ENCODE data around the gene ACBD7. TPM values are rescaled to one million over a fixed set of nuclear protein-coding genes. Genes with fewer than 3 reads are reported as not detected.

Gene ACBD7
- 0.65 and 1.9 TPM in 2 replicates for total RNA-seq

DNA sequence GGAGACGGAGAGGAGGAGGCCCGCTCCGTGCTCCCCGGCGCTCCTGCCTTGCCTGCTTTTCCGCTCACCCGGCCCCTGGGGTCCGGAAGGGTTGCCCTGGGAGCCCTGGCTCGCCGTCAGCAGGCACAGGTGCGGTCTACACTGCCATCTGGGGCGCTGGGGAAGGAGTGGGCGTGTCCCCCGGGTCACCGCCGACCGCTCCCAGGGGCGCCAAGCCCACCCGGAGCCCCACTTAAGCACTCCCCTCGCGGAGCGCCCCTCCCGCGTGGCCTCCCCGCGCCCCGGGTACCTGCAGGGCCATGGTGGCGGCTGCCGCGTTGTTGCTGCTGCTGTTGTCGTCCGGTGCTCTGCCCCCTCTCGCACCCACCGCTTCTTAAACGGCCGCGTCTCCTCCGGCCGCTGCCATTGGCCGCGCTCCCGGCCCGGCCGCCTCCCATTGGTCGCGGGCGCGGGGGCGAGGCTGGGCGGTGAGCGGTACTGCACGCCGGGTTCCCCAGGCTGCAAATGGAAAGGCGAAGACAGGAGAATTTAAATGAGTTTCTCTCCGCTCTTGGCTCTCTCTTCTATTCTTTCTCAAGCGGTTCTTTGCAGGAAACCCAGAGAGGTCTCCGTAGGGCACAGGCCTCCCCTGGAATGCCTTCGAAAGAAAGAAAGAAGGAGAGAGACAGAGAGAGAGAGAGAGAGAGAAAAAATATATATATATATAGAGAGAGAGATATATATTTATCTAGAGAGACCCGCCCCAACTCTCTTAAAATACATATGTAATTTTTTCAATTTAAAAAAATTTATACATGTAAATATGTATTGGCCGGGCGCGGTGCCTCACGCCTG is at the start of gene ACBD7:
TSS of gene ACBD7 (minus strand) at position 349 of the 834 bp plus-strand sequence. CDS start at position 301, 48 bp downstream.

DNA sequence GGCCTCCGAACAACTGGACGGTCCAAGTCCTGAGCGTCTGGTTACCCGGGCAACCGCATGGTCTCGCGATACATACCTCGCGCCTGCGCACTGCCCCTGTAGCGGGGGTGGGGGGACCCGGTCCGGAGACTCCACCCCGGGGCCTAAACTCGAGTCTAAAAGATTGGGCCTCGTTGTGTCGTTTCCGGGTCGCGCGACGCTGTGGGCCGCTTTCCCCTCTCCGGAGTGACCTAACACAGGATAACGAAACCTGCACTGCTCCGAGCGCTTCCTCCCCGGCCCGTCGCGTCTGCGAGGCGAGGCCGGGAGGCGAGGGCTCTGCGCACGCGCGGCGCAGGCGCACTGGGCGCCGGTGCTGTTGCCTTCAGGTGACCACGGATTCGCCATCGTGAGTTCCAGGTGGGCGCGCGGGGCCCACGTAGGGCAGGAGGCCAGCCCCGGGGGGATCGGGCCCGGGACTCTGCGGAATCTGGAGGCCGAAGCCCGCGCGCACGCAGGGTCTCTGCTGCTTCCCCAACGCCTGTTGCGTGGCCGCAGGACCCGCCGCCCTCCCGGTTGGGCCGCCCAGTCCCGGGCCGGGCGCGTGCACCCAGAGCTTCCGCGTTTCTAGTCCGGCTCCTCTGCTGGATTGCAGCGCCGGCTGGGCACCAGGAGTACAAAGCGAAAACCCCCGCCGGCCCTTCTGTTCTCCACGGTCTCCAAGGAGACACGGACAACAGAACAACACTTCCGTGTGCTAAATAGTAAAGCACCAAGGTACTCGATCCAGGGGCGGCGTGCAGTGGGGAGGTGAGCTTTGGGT is 8.6 kb upstream of the ACBD7 start, which contains the start of gene RPP38:
TSS of gene RPP38 (plus strand) at position 345 of the 802 bp plus-strand sequence. CDS start 5,960 bp downstream, outside the sequence.

DNA sequence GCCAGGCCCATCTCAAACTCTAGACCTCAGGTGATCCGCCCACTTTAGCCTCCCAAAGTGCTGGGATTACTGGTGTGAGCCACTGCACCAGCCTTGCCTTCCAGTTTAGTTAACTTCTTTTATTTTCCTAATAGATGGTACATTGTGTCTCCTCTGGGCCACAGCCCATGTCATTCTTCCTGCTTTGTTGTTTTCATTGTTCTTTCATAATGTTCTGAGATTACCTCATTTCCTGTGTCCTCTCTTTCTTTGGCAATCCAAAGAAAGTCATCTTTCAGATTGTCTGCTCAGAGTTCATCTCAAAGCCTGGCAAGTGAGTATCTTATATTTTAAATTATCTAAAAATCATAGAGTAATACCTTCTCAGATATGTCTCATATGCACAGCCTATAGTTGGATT is 44.9 kb downstream of the ACBD7 start, which contains the start of gene OLAH:
TSS of gene OLAH (plus strand) at position 270 of the 400 bp plus-strand sequence. CDS start 3,346 bp downstream, outside the sequence.

Other genes starting within 250 kb of the ACBD7 start
- 14.4 and 21.3 TPM in 2 replicates for gene SUV39H2, start 209.9 kb downstream of the ACBD7 start, total RNA-seq
- gene DCLRE1C, start 134.7 kb downstream of the ACBD7 start, total RNA-seq, result 5.6 and 11.4 TPM in 2 replicates
- gene MEIG1, start 129.4 kb downstream of the ACBD7 start, total RNA-seq, result not detected in 2 replicates
- gene OLAH, start 44.8 kb downstream of the ACBD7 start, total RNA-seq, result under 0.01 TPM in 1 of 2 replicates, not detected in the other
- gene RPP38, start 8.6 kb upstream of the ACBD7 start, total RNA-seq, result 12.4 and 13.0 TPM in 2 replicates
- gene NMT2, start 79.9 kb upstream of the ACBD7 start, total RNA-seq, result 77.2 and 101 TPM in 2 replicates